H1 (cell line): ENCODE results near the gene TAMM41.
A peak's percentile ranks its signal among the peaks of the same experiment; 100 is the strongest.

Experiments used
- ATF2 ChIP-seq: IDR thresholded peaks from 2 replicates; pipeline ENCODE4 v1.6.1; 2012; ENCODE audit warnings: low read length, inconsistent platforms
- CBX5 ChIP-seq: fragments of 300-800, 300-1000 bp; sonication (generic); IDR thresholded peaks from 2 replicates; pipeline ENCODE4 v1.7.1; 2016; ENCODE audit warnings: antibody characterized with exemption, low read length, low read depth
- CHD2 ChIP-seq: IDR thresholded peaks from 2 replicates; pipeline ENCODE4 v1.6.1; 2012; ENCODE audit warnings: low read length, improper control_type of control experiment
- CTCF ChIP-seq, 3 experiments: IDR thresholded peaks; 1 replicate in 2 of 3; 2 replicates in 1 of 3; pipeline versions ENCODE4 v1.5.1 to v1.6.1; 2011; ENCODE audit warnings: low read length in 3 of 3, mild to moderate bottlenecking in 3 of 3, inconsistent platforms in 2 of 3, low read depth in 1 of 3, moderate library complexity in 1 of 3; ENCODE audit not compliant: insufficient read depth in 1 of 3; ENCODE audit errors: control extremely low read depth in 1 of 3
- EZH2 ChIP-seq: fragments of 200-600 bp; sonication (generic); IDR thresholded peaks from 2 replicates; pipeline ENCODE4 v1.7.1; 2012; ENCODE audit warnings: low read depth, mild to moderate bottlenecking, moderate library complexity, low read length, inconsistent platforms; ENCODE audit not compliant: severe bottlenecking
- KDM1A ChIP-seq: fragments of 200-600, 300-600 bp; sonication (generic); IDR thresholded peaks from 2 replicates; pipeline ENCODE4 v1.7.1; 2016; ENCODE audit warnings: mild to moderate bottlenecking, low read length, borderline replicate concordance
- PHF8 ChIP-seq: fragments of 200-600 bp; sonication (generic); conservative IDR thresholded peaks from 2 replicates; pipeline ENCODE4 v1.7.1; 2012; ENCODE audit warnings: low read depth, mild to moderate bottlenecking, inconsistent platforms, low read length, moderate library complexity
- POLR2A ChIP-seq, 2 experiments: IDR thresholded peaks; 1 replicate in 1 of 2; 2 replicates in 1 of 2; pipeline ENCODE4 v1.6.1; 2011; ENCODE audit warnings: low read depth in 2 of 2, low read length in 2 of 2, mild to moderate bottlenecking in 2 of 2; ENCODE audit errors: control extremely low read depth in 1 of 2
- RFX5 ChIP-seq: IDR thresholded peaks from 2 replicates; pipeline ENCODE4 v1.6.1; 2011; ENCODE audit warnings: low read depth, low read length, improper control_type of control experiment, borderline replicate concordance
- SIN3A ChIP-seq, 2 experiments: IDR thresholded peaks in 1 of 2; conservative IDR thresholded peaks in 1 of 2; 2 replicates each; pipeline ENCODE4 v1.6.1; 2011 to 2012; ENCODE audit warnings: low read length in 2 of 2, improper control_type of control experiment in 1 of 2, low read depth in 1 of 2, mild to moderate bottlenecking in 1 of 2
- SIRT6 ChIP-seq: IDR thresholded peaks from one replicate; pipeline ENCODE4 v1.7.1; 2012; ENCODE audit warnings: low read length, inconsistent platforms
- SP2 ChIP-seq: IDR thresholded peaks from 2 replicates; pipeline ENCODE4 v1.6.1; 2012; ENCODE audit warnings: mild to moderate bottlenecking, low read length, inconsistent platforms
- TAF1 ChIP-seq: IDR thresholded peaks from 2 replicates; pipeline ENCODE4 v1.6.1; 2011; ENCODE audit warnings: mild to moderate bottlenecking, low read depth, low read length

- no peak for TF ChIP-seq KDM1A
- peak; percentile 70 to 85 (median 77) for TF ChIP-seq CTCF (IDR thresholded peaks at IDR 0.05; ENCODE audit: control extremely low read depth in 1 of 3, insufficient read depth in 1 of 3, low read depth in 1 of 3, low read length in 3 of 3)
- TF ChIP-seq EZH2 = no peak
- TF ChIP-seq ATF2 = no peak
- TF ChIP-seq SIRT6 = no peak
- no peak for TF ChIP-seq POLR2A (IDR thresholded peaks at IDR 0.05; ENCODE audit: control extremely low read depth in 1 of 2, low read depth in 2 of 2, low read length in 2 of 2)
- no peak for TF ChIP-seq RFX5
- TF ChIP-seq CBX5 = no peak
- no peak for TF ChIP-seq TAF1
- TF ChIP-seq SP2 = no peak
- no peak for TF ChIP-seq PHF8
- no peak for TF ChIP-seq CHD2
- TF ChIP-seq SIN3A (conservative IDR thresholded peaks at IDR 0.05 in 1 of 2, IDR thresholded peaks at IDR 0.05 in 1 of 2; ENCODE audit: low read depth in 1 of 2, low read length in 2 of 2) = 0 out of 4 replicates have a peak, but pooled peaks of 1 of the 2 experiments have one; percentile 28
These were observed 72.3 kb downstream of the TAMM41 start for GRCh38 chr3:11774296-11774877.
